ENCODE data around the gene FAM50A.

DNA sequence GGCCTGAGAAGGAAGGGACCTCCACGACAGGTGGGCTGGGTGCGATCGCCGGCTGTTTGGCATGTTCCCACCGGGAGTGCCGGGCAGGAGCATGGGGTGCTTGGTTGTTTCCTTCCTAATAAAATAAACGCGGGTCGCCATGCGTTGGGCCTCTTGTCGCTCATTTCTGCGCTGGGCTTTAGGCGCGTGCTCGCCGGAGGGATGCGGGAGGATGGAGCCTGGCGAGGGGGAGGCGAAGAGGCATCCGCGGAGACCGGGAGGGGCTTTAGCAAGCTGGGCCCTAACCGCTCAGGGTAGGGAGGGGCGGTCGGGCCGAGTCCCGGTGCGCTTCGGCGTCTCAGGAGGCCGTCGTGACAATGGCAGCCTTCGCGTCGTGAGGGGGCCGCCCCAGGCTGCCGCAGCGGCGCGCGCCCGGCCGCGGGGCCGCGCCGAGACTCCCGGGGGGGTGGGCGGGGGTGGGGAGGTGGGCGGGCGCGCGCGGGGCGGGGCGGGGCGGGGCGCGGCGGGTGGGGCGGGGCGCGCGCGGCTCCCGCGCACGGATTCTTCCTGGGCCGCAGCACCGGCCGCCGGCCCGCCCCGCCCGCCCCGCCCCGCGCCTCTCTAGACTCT lies 7.5 kb upstream of the FAM50A start:
- TF ChIP-seq, protein P1, sequence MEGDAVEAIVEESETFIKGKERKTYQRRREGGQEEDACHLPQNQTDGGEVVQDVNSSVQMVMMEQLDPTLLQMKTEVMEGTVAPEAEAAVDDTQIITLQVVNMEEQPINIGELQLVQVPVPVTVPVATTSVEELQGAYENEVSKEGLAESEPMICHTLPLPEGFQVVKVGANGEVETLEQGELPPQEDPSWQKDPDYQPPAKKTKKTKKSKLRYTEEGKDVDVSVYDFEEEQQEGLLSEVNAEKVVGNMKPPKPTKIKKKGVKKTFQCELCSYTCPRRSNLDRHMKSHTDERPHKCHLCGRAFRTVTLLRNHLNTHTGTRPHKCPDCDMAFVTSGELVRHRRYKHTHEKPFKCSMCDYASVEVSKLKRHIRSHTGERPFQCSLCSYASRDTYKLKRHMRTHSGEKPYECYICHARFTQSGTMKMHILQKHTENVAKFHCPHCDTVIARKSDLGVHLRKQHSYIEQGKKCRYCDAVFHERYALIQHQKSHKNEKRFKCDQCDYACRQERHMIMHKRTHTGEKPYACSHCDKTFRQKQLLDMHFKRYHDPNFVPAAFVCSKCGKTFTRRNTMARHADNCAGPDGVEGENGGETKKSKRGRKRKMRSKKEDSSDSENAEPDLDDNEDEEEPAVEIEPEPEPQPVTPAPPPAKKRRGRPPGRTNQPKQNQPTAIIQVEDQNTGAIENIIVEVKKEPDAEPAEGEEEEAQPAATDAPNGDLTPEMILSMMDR (conservative IDR thresholded peaks at IDR 0.05) = no peak
- TF ChIP-seq EZH2 (IDR thresholded peaks at IDR 0.05; ENCODE audit: low read depth) = no peak
